Right renal pelvis (tissue), 4 donors: ENCODE measurements around the gene SFT2D2. TPM values are rescaled to one million over a fixed set of nuclear protein-coding genes. Genes with fewer than 3 reads are reported as not detected.

Source experiments
- DNase-seq, 4 donors: peaks; one replicate each; pipeline ENCODE4 v3.0.0-alpha.2; 2013; ENCODE audit warnings: low read depth in 4 of 4, low spot score in 3 of 4, missing footprints in 1 of 4
- polyA plus RNA-seq, 4 donors: library from polyadenylated mRNA; unstranded; fragments of 120-200 nt; gene quantifications; one replicate each; pipeline ENCODE4 v1.2.1, GENCODE V29; 2013; ENCODE audit not compliant: insufficient read length in 4 of 4

SFT2D2 gene
- polyA plus RNA-seq, 4 donors, result 14.2 to 19.9 (median 17.4) TPM

GRCh38 chr1:168301664-168302320 lies 76.0 kb downstream of the SFT2D2 start:
- DNase-seq, result no peak

Other genes with a start within 250 kb of the SFT2D2 start
- 10 to 100 TPM; 20.0 to 23.3 (median 20.8) TPM for gene GPR161, start 89.1 kb upstream of the SFT2D2 start, polyA plus RNA-seq
- gene TIPRL, start 47.0 kb upstream of the SFT2D2 start, polyA plus RNA-seq, result 10 to 100 TPM; 41.0 to 58.9 (median 56.3) TPM
- gene TBX19, start 54.9 kb downstream of the SFT2D2 start, polyA plus RNA-seq, result 1 to 10 TPM; 2.2 to 2.7 (median 2.5) TPM